DOHH2 (cell line): ENCODE results near the gene FAM9C.

Source experiments
- H3F3A ChIP-seq: fragments of 200-600 bp; sonication (generic), shearing (Covaris generic); 2 replicates; pipeline ENCODE4 v1.6.0; 2016; ENCODE audit warnings: antibody characterized with exemption, mild to moderate bottlenecking; ENCODE audit not compliant: control insufficient read depth, insufficient read depth
- H3K27ac ChIP-seq: fragments of 200-600 bp; sonication (generic); 2 replicates; pipeline ENCODE4 v1.5.1; 2014; ENCODE audit warnings: low read depth, mild to moderate bottlenecking, low read length, moderate library complexity
- H3K27me3 ChIP-seq: fragments of 200-600 bp; sonication (generic); 2 replicates; pipeline ENCODE4 v1.6.1; 2014; ENCODE audit warnings: mild to moderate bottlenecking, low read length, mixed read lengths; ENCODE audit not compliant: control insufficient read depth
- H3K36me3 ChIP-seq: fragments of 200-600 bp; sonication (generic); 2 replicates; pipeline ENCODE4 v1.6.1; 2014; ENCODE audit warnings: mild to moderate bottlenecking, low read length, moderate library complexity, mixed read lengths; ENCODE audit not compliant: control insufficient read depth
- H3K4me1 ChIP-seq: fragments of 200-600 bp; sonication (generic); 2 replicates; pipeline ENCODE4 v1.6.1; 2014; ENCODE audit warnings: mild to moderate bottlenecking, low read length, mixed read lengths; ENCODE audit not compliant: control insufficient read depth
- H3K4me2 ChIP-seq: fragments of 200-600 bp; sonication (generic); 2 replicates; pipeline ENCODE4 v1.6.0; 2014; ENCODE audit warnings: mild to moderate bottlenecking, low read length, moderate library complexity
- H3K4me3 ChIP-seq: fragments of 200-600 bp; sonication (generic); 2 replicates; pipeline ENCODE4 v1.5.1; 2014; ENCODE audit warnings: mild to moderate bottlenecking, low read length, mixed read lengths
- H3K79me2 ChIP-seq: fragments of 200-600 bp; sonication (generic); 2 replicates; pipeline ENCODE4 v1.6.1; 2014; ENCODE audit warnings: mild to moderate bottlenecking, low read length, mixed read lengths; ENCODE audit not compliant: control insufficient read depth
- H3K9me2 ChIP-seq: fragments of 200-600 bp; sonication (generic); replicated peaks from 2 replicates; pipeline ENCODE4 v1.6.1; 2014; ENCODE audit warnings: mild to moderate bottlenecking, low read length, mixed read lengths; ENCODE audit not compliant: control insufficient read depth
- H3K9me3 ChIP-seq: fragments of 200-600 bp; sonication (generic); 2 replicates; pipeline ENCODE4 v1.6.1; 2014; ENCODE audit warnings: antibody characterized with exemption, low read length, mixed read lengths; ENCODE audit not compliant: control insufficient read depth, insufficient read depth
- H4K20me1 ChIP-seq: fragments of 200-600 bp; sonication (generic); 2 replicates; pipeline ENCODE4 v1.6.0; 2014; ENCODE audit warnings: low read depth, mild to moderate bottlenecking, antibody characterized with exemption, low read length, moderate library complexity; ENCODE audit not compliant: control insufficient read depth, insufficient read depth
- CTCF ChIP-seq: fragments of 200-600 bp; sonication (generic); IDR thresholded peaks from one replicate; pipeline ENCODE4 v1.5.1; 2014; ENCODE audit warnings: antibody characterized with exemption, mild to moderate bottlenecking, low read depth, low read length; ENCODE audit not compliant: poor library complexity, severe bottlenecking
- EZH2phosphoT487 ChIP-seq: fragments of 200-600 bp; sonication (generic); IDR thresholded peaks from 2 replicates; pipeline ENCODE4 v1.6.1; 2017; ENCODE audit warnings: borderline replicate concordance, mild to moderate bottlenecking, antibody characterized with exemption, low read length, moderate library complexity, mixed read lengths

The FAM9C gene

GRCh38 chrX:12993826-12994225 is 50.6 kb downstream of the FAM9C start:
- Histone ChIP-seq H4K20me1 (no peaks in the 10 kb centered on the region), H3K9me3 (no peaks in the 10 kb centered on the region), H3K4me3 (no peak overlapping the region), H3K79me2 (no peaks in the 10 kb centered on the region), H3K4me1 (peaks cover 41% of the 10 kb centered on the region), H3K27ac (no peak overlapping the region), H3F3A (no peaks in the 10 kb centered on the region), H3K36me3 (no peaks in the 10 kb centered on the region), H3K9me2 (no peaks in the 10 kb centered on the region), H3K4me2 (no peak overlapping the region), H3K27me3 (no peaks in the 10 kb centered on the region)
- no peak for TF ChIP-seq EZH2phosphoT487
- TF ChIP-seq CTCF, result no peak

GRCh38 chrX:12992544-12993118 is 51.8 kb downstream of the FAM9C start:
- Histone ChIP-seq H3K9me3 (no peaks in the 10 kb centered on the region), H3K4me2 (no peak overlapping the region), H3K4me3 (no peak overlapping the region), H3K27me3 (no peaks in the 10 kb centered on the region), H3K9me2 (no peaks in the 10 kb centered on the region), H3K36me3 (no peaks in the 10 kb centered on the region), H3K27ac (no peak overlapping the region), H3F3A (no peaks in the 10 kb centered on the region), H4K20me1 (no peaks in the 10 kb centered on the region), H3K4me1 (peaks cover 29% of the 10 kb centered on the region), H3K79me2 (no peaks in the 10 kb centered on the region)
- TF ChIP-seq EZH2phosphoT487 (no peak), CTCF (no peak)

GRCh38 chrX:12991575-12991974 is 52.8 kb downstream of the FAM9C start:
- no peak overlapping the region for H3K4me2 ChIP-seq
- TF ChIP-seq CTCF (no peak), EZH2phosphoT487 (no peak)
- H3K36me3 ChIP-seq, result no peaks in the 10 kb centered on the region
- peaks cover 20% of the 10 kb centered on the region for H3K4me1 ChIP-seq
- no peak overlapping the region for H3K27ac ChIP-seq
- H3K4me3 ChIP-seq, result no peak overlapping the region
- H3F3A ChIP-seq, result no peaks in the 10 kb centered on the region
- H3K9me3 ChIP-seq, result no peaks in the 10 kb centered on the region
- H4K20me1 ChIP-seq, result no peaks in the 10 kb centered on the region
- no peaks in the 10 kb centered on the region for H3K79me2 ChIP-seq
- H3K9me2 ChIP-seq, result no peaks in the 10 kb centered on the region
- no peaks in the 10 kb centered on the region for H3K27me3 ChIP-seq
